GM12891 (cell line): ENCODE data around the gene FAT4.

Experiments used
- PAX5 ChIP-seq: IDR thresholded peaks from 2 replicates; pipeline ENCODE4 v1.6.1; 2011; ENCODE audit warnings: low read length, moderate library complexity, mild to moderate bottlenecking; ENCODE audit not compliant: insufficient read depth, severe bottlenecking
- POLR2A ChIP-seq: IDR thresholded peaks from 2 replicates; pipeline ENCODE4 v1.6.1; 2011; ENCODE audit warnings: low read depth, low read length, control low read depth
- POLR2AphosphoS5 ChIP-seq: IDR thresholded peaks from 2 replicates; pipeline ENCODE4 v1.6.1; 2011; ENCODE audit warnings: low read depth, low read length, control low read depth
- TAF1 ChIP-seq: IDR thresholded peaks from 2 replicates; pipeline ENCODE4 v1.6.1; 2011; ENCODE audit warnings: low read depth, low read length, control low read depth

- TF ChIP-seq POLR2AphosphoS5 (no peak), POLR2A (no peak), TAF1 (no peak), PAX5 (no peak)
These were observed 11.0 kb downstream of the FAT4 start for GRCh38 chr4:125325733-125326132.
